HUES48 (cell line): ENCODE data around the gene ATG10.
"Not testable (repeated sequence)": the region's sequence is repeated elsewhere in the genome, so short reads cannot be mapped to it uniquely, and the experiment has no call there.

Experiments used
- H3K27ac ChIP-seq: one replicate; pipeline ENCODE4 v1.7.0; 2013; ENCODE audit warnings: low read depth, low read length, inconsistent platforms
- H3K27me3 ChIP-seq: 2 replicates; pipeline ENCODE4 v1.6.1; 2013; ENCODE audit warnings: mild to moderate bottlenecking, low read length; ENCODE audit not compliant: control insufficient read depth, insufficient read depth
- H3K36me3 ChIP-seq: 2 replicates; pipeline ENCODE4 v1.6.1; 2013; ENCODE audit warnings: low read length; ENCODE audit not compliant: control insufficient read depth, insufficient read depth
- H3K4me1 ChIP-seq: 2 replicates; pipeline ENCODE4 v1.6.1; 2013; ENCODE audit warnings: mild to moderate bottlenecking, low read length; ENCODE audit not compliant: control insufficient read depth, insufficient read depth
- H3K4me3 ChIP-seq: 2 replicates; pipeline ENCODE4 v1.5.1; 2013; ENCODE audit warnings: mild to moderate bottlenecking, low read depth, low read length
- H3K9ac ChIP-seq: 2 replicates; pipeline ENCODE4 v1.6.1; 2013; ENCODE audit warnings: mild to moderate bottlenecking, low read depth, low read length, moderate library complexity
- H3K9me3 ChIP-seq: 2 replicates; pipeline ENCODE4 v1.6.1; 2013; ENCODE audit warnings: low read length; ENCODE audit not compliant: control insufficient read depth, insufficient read depth

The ATG10 gene

DNA sequence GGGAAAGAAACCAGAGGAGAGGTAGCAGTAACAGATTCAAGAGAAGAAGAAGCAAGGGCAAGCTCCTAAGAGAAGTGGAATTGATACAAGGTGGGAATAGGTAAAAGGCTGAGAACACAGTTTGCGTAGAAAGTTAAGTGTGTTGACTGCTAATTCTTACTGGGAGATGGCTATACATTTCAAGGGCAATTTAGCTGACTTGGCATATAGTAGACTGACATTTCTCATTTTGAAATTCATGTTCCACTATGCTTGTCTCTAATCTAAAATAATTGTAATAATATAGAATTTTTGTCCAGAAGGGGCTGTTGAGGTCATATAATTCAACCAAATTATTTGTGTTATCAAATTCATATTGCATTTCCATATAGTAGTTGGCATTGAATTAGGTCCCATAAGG lies 144.0 kb downstream of the ATG10 start:
- H3K36me3 ChIP-seq, result no peaks in the 10 kb centered on the region
- H3K4me1 ChIP-seq, result no peaks in the 10 kb centered on the region
- no peak overlapping the region for H3K9ac ChIP-seq
- no peak overlapping the region for H3K4me3 ChIP-seq
- no peaks in the 10 kb centered on the region for H3K27me3 ChIP-seq
- no peaks in the 10 kb centered on the region for H3K9me3 ChIP-seq
- H3K27ac ChIP-seq, result no peak overlapping the region

DNA sequence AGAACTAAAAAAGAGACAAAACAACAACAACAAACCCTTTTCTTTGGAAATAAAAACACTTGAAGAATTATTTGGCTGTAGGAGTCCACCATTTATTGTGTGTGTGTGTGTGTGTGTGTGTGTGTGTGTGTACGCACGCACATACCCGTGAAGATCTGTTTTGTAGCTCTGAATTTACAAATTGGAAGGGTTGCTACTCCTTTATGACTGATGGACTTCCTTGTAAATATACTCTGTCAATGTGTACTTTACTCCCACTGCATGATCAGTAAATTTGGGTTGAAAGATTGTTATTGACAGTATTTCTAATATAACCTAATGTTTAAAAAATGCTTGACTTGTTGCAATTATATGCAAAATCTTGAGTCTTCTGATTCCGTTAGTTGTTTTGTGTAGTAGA lies 148.1 kb downstream of the ATG10 start:
- Histone ChIP-seq H3K4me1 (no peaks in the 10 kb centered on the region), H3K27ac (no peak overlapping the region), H3K36me3 (no peaks in the 10 kb centered on the region), H3K4me3 (no peak overlapping the region), H3K27me3 (no peaks in the 10 kb centered on the region), H3K9ac (no peak overlapping the region), H3K9me3 (no peaks in the 10 kb centered on the region)

DNA sequence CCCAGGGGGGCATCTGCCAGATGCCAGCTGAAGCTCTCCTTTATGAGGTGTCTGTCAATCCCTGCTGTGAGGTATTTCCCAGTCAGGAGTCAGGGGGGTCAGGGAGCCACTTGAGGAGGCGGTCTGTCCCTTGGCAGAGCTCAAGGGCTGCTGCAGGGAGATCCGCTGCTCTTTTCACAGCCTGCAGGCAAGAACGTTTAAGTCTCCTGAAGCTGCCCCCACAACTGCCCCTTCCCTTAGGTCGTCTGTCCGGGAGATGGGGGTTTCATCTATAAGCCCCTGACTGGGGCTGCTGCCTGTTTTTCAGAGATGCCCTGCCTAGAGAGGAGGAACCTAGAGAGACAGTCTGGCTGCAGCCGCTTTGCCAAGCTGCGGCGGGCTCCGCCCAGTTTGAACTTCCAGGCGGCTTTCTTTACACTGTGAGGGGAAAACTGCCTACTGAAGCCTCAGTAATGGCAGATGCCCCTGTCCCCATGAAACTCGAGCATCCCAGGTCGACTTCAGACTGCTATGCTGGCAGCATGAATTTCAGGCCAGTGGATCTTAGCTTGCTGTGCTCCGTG lies 158.0 kb downstream of the ATG10 start:
- Histone ChIP-seq H3K4me3 (no peak overlapping the region), H3K9ac (no peak overlapping the region), H3K36me3 (no peaks in the 10 kb centered on the region), H3K27ac (no peak overlapping the region), H3K9me3 (no peaks in the 10 kb centered on the region), H3K27me3 (no peaks in the 10 kb centered on the region), H3K4me1 (peaks cover 5% of the 10 kb centered on the region; the same call in 1 of the 2 replicates)

DNA sequence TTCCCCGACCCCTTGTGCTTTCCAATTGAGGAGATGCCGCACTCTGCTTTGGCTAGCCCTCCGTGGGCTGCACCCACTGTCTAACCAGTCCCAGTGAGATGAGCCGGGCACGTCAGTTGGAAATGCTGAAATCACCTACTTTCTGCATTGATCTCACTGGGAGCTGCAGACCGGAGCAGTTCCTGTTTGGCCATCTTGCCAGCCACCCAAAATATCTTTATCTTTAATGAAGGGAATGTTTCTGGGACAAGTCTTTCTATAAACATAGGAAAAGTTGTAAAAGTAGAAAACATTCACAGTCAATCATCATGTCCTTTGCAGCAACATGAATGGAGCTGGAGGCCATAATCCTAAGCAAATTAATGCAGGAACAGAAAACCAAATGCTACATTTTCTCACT lies 158.8 kb downstream of the ATG10 start:
- Histone ChIP-seq H3K9me3 (no peaks in the 10 kb centered on the region), H3K4me1 (peaks cover 5% of the 10 kb centered on the region; the same call in 1 of the 2 replicates), H3K27me3 (no peaks in the 10 kb centered on the region), H3K27ac (no peak overlapping the region), H3K4me3 (no peak overlapping the region), H3K9ac (no peak overlapping the region), H3K36me3 (no peaks in the 10 kb centered on the region)

DNA sequence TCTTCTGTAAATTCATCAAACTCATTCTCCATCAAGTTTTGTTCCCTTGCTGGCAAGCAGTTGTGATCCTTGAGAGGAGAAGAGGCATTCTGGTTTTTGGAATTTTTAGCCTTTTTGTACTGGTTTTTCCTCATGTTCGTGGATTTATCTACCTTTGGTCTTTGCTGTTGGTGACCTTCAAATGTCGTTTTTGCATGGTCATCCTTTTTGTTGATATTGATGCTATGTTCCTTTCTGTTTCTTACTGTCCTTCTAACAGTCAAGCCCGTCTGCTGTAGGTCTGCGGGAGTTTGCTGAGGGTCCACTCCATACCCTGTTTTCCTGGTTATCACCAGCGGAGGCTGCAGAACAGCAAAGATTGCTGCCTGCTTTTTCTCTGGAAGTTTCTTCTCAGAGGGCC lies 165.4 kb downstream of the ATG10 start:
- no peak overlapping the region for H3K4me3 ChIP-seq
- no peaks in the 10 kb centered on the region for H3K4me1 ChIP-seq
- no peak overlapping the region for H3K27ac ChIP-seq
- H3K27me3 ChIP-seq, result no peaks in the 10 kb centered on the region
- no peaks in the 10 kb centered on the region for H3K36me3 ChIP-seq
- H3K9me3 ChIP-seq, result peaks cover 12% of the 10 kb centered on the region
- no peak overlapping the region for H3K9ac ChIP-seq

DNA sequence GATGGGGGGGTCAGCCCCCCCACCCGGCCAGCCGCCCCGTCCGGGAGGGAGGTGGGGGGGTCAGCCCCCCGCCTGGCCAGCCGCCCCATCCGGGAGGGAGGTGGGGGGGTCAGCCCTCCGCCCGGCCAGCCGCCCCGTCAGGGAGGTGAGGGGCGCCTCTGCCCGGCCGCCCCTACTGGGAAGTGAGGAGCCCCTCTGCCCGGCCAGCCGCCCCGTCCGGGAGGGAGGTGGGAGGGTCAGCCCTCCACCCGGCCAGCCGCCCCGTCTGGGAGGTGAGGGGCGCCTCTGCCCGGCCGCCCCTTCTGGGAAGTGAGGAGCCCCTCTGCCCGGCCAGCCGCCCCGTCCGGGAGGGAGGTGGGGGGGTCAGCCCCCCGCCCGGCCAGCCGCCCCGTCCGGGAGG lies 168.0 kb downstream of the ATG10 start:
- H3K27ac ChIP-seq, H3K9ac ChIP-seq, H3K4me3 ChIP-seq, H3K27me3 ChIP-seq, H3K36me3 ChIP-seq, H3K4me1 ChIP-seq: not testable (repeated sequence)
- peaks cover 12% of the 10 kb centered on the region for H3K9me3 ChIP-seq

DNA sequence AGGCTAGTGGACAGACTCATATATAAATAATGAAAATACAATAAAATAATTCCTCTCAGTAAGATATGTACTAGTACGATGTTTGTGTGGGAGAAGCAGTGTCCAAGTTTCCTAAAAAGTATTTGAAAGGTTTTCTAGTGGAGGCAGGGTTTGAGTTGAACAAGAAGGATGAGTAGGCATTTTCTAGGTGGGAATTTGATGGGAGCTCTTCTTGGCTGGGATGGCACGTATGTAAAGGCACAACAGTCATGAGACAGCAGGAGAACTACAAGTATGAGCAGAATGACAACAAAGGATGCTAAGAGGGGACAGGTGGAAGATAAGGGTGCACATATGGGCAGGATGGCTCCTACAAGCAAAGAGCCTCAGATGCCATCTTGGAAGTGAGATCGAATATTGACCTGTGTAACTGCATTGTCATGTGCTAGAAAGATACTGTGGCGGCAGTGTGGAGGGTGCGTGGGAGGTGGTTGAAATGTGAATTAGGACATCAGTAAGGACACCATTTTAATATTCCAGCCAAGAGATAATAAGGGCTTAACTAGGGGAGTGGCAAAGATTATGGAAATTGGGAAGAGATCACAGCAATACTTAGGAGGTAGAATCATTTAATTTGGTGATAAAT lies 170.5 kb downstream of the ATG10 start:
- no peaks in the 10 kb centered on the region for H3K36me3 ChIP-seq
- H3K9me3 ChIP-seq, result peaks cover 12% of the 10 kb centered on the region
- no peaks in the 10 kb centered on the region for H3K27me3 ChIP-seq
- no peak overlapping the region for H3K9ac ChIP-seq
- no peaks in the 10 kb centered on the region for H3K4me1 ChIP-seq
- no peak overlapping the region for H3K27ac ChIP-seq
- no peak overlapping the region for H3K4me3 ChIP-seq

DNA sequence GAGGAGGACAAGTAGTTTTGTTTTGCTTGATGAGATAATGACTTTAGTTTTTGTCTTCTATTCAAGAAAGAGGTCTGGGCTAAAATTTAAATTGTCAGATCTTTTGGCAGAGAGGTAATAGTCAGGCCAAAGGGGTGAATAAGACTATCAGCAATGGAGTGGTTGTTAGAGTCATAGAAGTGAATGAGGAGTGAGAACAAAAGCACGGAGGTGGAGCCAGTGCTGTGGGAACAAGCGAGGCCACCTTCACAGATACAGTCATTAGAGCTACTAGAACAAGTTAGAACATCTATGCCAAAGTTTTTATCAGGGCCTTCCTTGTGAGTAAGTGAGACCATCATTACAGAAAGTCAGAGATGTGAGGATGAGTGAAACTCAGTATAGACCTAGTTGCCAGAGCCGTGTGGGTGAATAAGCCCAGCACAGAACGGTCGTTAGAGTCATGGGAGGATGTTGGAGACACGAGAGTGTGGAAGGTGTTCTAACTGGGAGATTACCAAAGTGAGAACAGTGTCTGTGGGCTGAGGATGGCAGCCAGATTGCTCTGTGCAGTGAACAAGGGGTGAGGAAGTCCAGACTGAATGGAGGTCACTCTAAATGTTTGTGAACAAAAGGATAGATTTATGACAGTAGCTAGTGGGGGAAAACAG lies 171.2 kb downstream of the ATG10 start:
- H3K9me3 ChIP-seq, result peaks cover 7% of the 10 kb centered on the region
- peaks cover 6% of the 10 kb centered on the region; the same call in 1 of the 2 replicates for H3K4me1 ChIP-seq
- H3K27me3 ChIP-seq, result no peaks in the 10 kb centered on the region
- H3K9ac ChIP-seq, result no peak overlapping the region
- no peak overlapping the region for H3K4me3 ChIP-seq
- no peak overlapping the region for H3K27ac ChIP-seq
- H3K36me3 ChIP-seq, result no peaks in the 10 kb centered on the region

DNA sequence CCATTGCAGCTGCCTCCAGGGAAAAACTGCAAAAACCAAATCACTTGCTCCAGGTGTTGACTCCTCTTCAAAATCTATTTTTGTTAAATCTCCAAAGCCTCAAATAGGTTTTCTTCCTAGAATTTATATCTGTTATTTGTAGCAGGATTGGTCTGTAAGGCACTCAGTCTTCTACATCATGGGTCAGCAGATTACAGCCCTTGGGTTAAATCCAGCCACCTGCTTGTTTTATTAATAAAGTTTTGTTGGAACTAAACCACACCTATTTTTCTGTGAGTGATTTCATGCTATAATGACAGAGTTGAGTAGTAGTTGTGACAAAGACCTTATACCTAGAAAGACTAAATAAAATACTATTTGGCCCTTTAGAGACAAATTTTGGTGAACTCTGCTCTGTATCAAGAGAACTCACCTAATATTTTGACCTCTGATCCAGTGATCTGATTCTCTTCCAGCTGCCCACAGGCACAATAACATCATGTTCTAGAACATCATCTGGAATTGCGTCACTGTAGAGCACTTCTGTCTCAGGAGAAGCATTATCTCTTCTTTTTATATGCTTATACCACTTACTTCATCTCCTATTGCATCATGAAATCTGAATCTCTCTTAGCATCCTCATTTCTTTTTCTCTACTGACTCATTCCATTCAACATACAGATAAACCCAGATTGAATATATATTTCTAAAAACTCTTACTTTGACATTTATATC lies 176.2 kb downstream of the ATG10 start:
- Histone ChIP-seq H3K9me3 (no peaks in the 10 kb centered on the region), H3K27me3 (no peaks in the 10 kb centered on the region), H3K9ac (no peak overlapping the region), H3K36me3 (no peaks in the 10 kb centered on the region), H3K4me3 (no peak overlapping the region), H3K4me1 (peaks cover 16% of the 10 kb centered on the region), H3K27ac (no peak overlapping the region)

DNA sequence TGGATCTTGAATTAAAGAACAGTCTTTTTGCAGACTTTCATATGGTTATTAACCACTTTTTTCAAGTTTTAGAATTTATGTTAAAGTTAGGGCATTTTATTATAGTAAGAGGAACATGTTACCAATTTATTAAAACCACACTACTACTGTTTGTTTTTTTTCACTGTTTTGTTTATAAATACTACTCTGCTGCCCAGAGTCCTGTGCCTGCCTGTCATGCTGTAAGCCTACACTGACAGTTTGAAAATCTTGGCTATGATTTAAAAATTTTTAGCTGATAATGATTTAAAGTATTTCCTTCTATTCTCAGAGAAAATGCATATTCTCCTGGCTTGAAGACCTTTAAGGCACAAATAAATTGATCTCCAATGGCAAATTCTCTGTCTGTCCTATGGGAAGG lies 177.6 kb downstream of the ATG10 start:
- H3K4me3 ChIP-seq, result no peak overlapping the region
- no peaks in the 10 kb centered on the region for H3K27me3 ChIP-seq
- H3K9ac ChIP-seq, result no peak overlapping the region
- peaks cover 16% of the 10 kb centered on the region for H3K4me1 ChIP-seq
- H3K36me3 ChIP-seq, result no peaks in the 10 kb centered on the region
- H3K9me3 ChIP-seq, result no peaks in the 10 kb centered on the region
- no peak overlapping the region for H3K27ac ChIP-seq

DNA sequence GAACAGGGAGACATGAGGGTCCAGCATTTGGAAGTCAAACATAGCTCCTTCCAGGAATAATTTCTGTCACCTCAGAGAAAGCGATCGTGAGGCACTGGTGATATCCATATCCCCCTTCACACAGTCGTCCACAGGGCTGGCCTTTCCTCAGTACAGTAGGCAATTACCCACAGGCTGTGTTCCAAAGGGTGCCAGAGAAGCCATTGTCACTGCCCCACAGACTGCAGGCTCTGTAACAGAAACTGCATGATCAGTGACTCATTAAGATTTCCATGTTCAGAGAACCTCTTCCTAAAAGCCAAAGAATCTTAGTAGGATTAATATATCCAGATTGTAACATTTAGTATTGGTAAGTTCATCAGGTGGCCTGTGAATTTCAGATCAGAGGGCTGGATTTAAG lies 178.7 kb downstream of the ATG10 start:
- H3K4me1 ChIP-seq, result peaks cover 16% of the 10 kb centered on the region

More for the DNA sequence above, 178.7 kb downstream of the ATG10 start:
- Histone ChIP-seq H3K4me3 (no peak overlapping the region), H3K9ac (no peak overlapping the region), H3K36me3 (no peaks in the 10 kb centered on the region), H3K27ac (no peak overlapping the region), H3K27me3 (no peaks in the 10 kb centered on the region), H3K9me3 (no peaks in the 10 kb centered on the region)
